ENCODE measurements around the gene UQCC5.

UQCC5 gene

DNA sequence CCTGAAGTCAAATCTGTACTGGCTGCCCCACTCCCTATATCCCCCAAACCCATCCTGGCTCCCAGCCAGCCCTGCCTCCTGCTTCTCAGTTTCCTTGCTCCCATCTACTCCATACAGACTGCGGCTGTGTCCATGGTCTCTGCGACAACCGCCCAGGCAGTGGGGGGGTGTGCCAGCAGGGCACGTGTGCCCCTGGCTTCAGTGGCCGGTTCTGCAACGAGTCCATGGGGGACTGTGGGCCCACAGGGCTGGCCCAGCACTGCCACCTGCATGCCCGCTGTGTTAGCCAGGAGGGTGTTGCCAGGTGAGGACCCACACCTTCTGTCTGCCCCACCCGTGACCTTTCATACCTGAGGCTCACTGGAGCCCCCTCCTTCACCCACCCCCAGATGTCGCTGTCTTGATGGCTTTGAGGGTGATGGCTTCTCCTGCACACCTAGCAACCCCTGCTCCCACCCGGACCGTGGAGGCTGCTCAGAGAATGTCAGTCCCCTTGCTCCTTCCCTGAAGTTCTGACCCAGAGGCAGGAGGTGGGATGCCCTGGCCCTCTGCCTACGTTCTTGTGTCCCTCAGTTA, 26.6 kb upstream of the UQCC5 start:
- Histone ChIP-seq H3K4me3 (ENCODE audit: low read depth, low read length) (no peak overlapping the region), H3K9me3 (ENCODE audit: severe bottlenecking) (no peaks in the 10 kb centered on the region), H3K27ac (no peak overlapping the region), H3K36me3 (no peaks in the 10 kb centered on the region), H3K27me3 (ENCODE audit: insufficient read depth, low read depth, severe bottlenecking) (no peaks in the 10 kb centered on the region)
- no peak for TF ChIP-seq CTCF (IDR thresholded peaks at IDR 0.05; ENCODE audit: low read depth, low read length)
- no peak for DNase-seq

GRCh38 chr3:52511509-52511908, 24.9 kb upstream of the UQCC5 start:
- Histone ChIP-seq H3K27ac (no peak overlapping the region), H3K27me3 (ENCODE audit: insufficient read depth, low read depth, severe bottlenecking) (no peaks in the 10 kb centered on the region), H3K36me3 (no peaks in the 10 kb centered on the region), H3K9me3 (ENCODE audit: severe bottlenecking) (no peaks in the 10 kb centered on the region), H3K4me3 (ENCODE audit: low read depth, low read length) (no peak overlapping the region)
- no peak for DNase-seq
- no peak for TF ChIP-seq CTCF (IDR thresholded peaks at IDR 0.05; ENCODE audit: low read depth, low read length)

DNA sequence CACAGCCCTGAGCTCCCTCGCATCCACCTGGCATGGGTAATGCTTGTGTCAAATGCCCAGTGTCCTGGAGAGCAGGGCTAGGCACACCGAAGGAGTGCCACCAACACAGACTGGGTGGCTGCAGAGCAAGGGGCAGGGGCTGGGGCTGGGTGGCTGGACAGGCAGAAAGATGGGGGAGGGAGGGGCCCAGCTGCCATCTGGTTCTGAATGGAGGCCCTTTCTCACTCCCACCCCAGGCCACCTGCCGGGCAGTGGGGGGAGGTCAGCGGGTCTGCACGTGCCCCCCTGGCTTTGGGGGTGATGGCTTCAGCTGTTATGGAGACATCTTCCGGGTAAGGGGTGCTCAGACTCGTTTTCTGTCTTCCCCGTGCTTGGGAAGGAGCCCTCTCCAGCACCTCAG, 24.3 kb upstream of the UQCC5 start:
- Histone ChIP-seq H3K4me3 (ENCODE audit: low read depth, low read length) (no peak overlapping the region), H3K27me3 (ENCODE audit: insufficient read depth, low read depth, severe bottlenecking) (no peaks in the 10 kb centered on the region), H3K9me3 (ENCODE audit: severe bottlenecking) (no peaks in the 10 kb centered on the region), H3K36me3 (no peaks in the 10 kb centered on the region), H3K27ac (no peak overlapping the region)
- DNase-seq = peak; percentile 53
- TF ChIP-seq CTCF (IDR thresholded peaks at IDR 0.05; ENCODE audit: low read depth, low read length) = 0 out of 2 replicates have a peak, but pooled peaks have one; percentile 7

DNA sequence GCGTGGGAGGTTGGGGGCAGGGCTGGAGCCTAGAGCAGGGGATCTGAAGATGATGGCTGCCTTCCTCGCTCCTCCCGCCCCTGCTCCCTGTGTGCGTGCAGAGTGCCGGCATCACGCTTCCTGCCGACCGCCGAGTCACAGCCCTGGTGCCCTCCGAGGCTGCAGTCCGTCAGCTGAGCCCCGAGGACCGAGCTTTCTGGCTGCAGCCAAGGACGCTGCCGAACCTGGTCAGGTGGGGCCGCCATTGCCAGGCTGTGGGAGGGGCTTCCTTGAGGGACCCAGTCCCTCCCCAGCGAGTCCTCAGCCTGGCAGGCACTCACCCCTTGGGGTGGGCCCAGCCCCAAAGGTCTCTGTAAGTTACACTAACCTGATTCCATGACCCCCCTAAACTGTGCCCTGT, 23.7 kb upstream of the UQCC5 start:
- Histone ChIP-seq H3K4me3 (ENCODE audit: low read depth, low read length) (no peak overlapping the region), H3K9me3 (ENCODE audit: severe bottlenecking) (no peaks in the 10 kb centered on the region), H3K27ac (no peak overlapping the region), H3K27me3 (ENCODE audit: insufficient read depth, low read depth, severe bottlenecking) (no peaks in the 10 kb centered on the region), H3K36me3 (no peaks in the 10 kb centered on the region)
- DNase-seq = no peak
- no peak for TF ChIP-seq CTCF (IDR thresholded peaks at IDR 0.05; ENCODE audit: low read depth, low read length)

GRCh38 chr3:52513281-52513680, 23.1 kb upstream of the UQCC5 start:
- no peak for TF ChIP-seq CTCF (IDR thresholded peaks at IDR 0.05; ENCODE audit: low read depth, low read length)
- Histone ChIP-seq H3K27ac (no peak overlapping the region), H3K4me3 (ENCODE audit: low read depth, low read length) (no peak overlapping the region), H3K36me3 (no peaks in the 10 kb centered on the region), H3K9me3 (ENCODE audit: severe bottlenecking) (no peaks in the 10 kb centered on the region), H3K27me3 (ENCODE audit: insufficient read depth, low read depth, severe bottlenecking) (no peaks in the 10 kb centered on the region)
- no peak for DNase-seq

GRCh38 chr3:52514576-52514975, 21.8 kb upstream of the UQCC5 start:
- Histone ChIP-seq H3K36me3 (no peaks in the 10 kb centered on the region), H3K27ac (no peak overlapping the region), H3K4me3 (ENCODE audit: low read depth, low read length) (no peak overlapping the region), H3K27me3 (ENCODE audit: insufficient read depth, low read depth, severe bottlenecking) (no peaks in the 10 kb centered on the region), H3K9me3 (ENCODE audit: severe bottlenecking) (no peaks in the 10 kb centered on the region)
- TF ChIP-seq CTCF (IDR thresholded peaks at IDR 0.05; ENCODE audit: low read depth, low read length) = no peak
- no peak for DNase-seq
